Parathyroid adenoma (tissue), 2 donors: Measurements from ENCODE around the gene SECISBP2.

ENCODE experiments used
- H2AFZ ChIP-seq: fragments of 300-600 bp; sonication (generic); one replicate; pipeline ENCODE4 v1.7.0; 2017; ENCODE audit warnings: antibody characterized with exemption, mild to moderate bottlenecking
- H3K27ac ChIP-seq: fragments of 300-600 bp; sonication (generic); one replicate; pipeline ENCODE4 v1.7.0; 2017
- H3K27me3 ChIP-seq: fragments of 300-600 bp; sonication (generic); one replicate; pipeline ENCODE4 v1.7.0; 2017; ENCODE audit warnings: low read length; ENCODE audit not compliant: control insufficient read depth, insufficient read depth
- H3K36me3 ChIP-seq: fragments of 300-600 bp; sonication (generic); one replicate; pipeline ENCODE4 v1.7.0; 2017; ENCODE audit warnings: low read length; ENCODE audit not compliant: control insufficient read depth, insufficient read depth
- H3K4me1 ChIP-seq: fragments of 300-600 bp; sonication (generic); one replicate; pipeline ENCODE4 v1.7.0; 2017; ENCODE audit warnings: control low read depth
- H3K4me2 ChIP-seq: fragments of 300-600 bp; sonication (generic); one replicate; pipeline ENCODE4 v1.7.0; 2017; ENCODE audit warnings: low read length
- H3K4me3 ChIP-seq: fragments of 300-600 bp; sonication (generic); one replicate; pipeline ENCODE4 v1.7.0; 2017; ENCODE audit warnings: low read depth, low read length
- H3K79me2 ChIP-seq: fragments of 300-600 bp; sonication (generic); one replicate; pipeline ENCODE4 v1.7.0; 2017; ENCODE audit warnings: control low read depth
- H3K9ac ChIP-seq: fragments of 300-600 bp; sonication (generic); one replicate; pipeline ENCODE4 v1.7.0; 2017; ENCODE audit warnings: mild to moderate bottlenecking
- H3K9me3 ChIP-seq: fragments of 300-600 bp; sonication (generic); one replicate; pipeline ENCODE4 v1.7.0; 2017; ENCODE audit warnings: low read length; ENCODE audit not compliant: control insufficient read depth
- CTCF ChIP-seq: fragments of 300-600 bp; sonication (generic); IDR thresholded peaks from one replicate; pipeline ENCODE4 v1.7.0; 2017; ENCODE audit warnings: antibody characterized with exemption, mild to moderate bottlenecking
- donor health status: primary hyperparathyroidism.

SECISBP2 gene

GRCh38 chr9:89362647-89363310 is 44.5 kb downstream of the SECISBP2 start:
- no peak for TF ChIP-seq CTCF
- Histone ChIP-seq H3K27ac (no peak overlapping the region), H2AFZ (no peak overlapping the region), H3K9me3 (no peaks in the 10 kb centered on the region), H3K36me3 (no peaks in the 10 kb centered on the region), H3K27me3 (no peaks in the 10 kb centered on the region), H3K79me2 (no peaks in the 10 kb centered on the region), H3K4me2 (no peak overlapping the region), H3K4me1 (no peaks in the 10 kb centered on the region), H3K4me3 (no peak overlapping the region), H3K9ac (no peak overlapping the region)

GRCh38 chr9:89363311-89363670 is 45.0 kb downstream of the SECISBP2 start:
- H3K4me1 ChIP-seq = no peaks in the 10 kb centered on the region
- no peak overlapping the region for H3K4me2 ChIP-seq
- H3K27me3 ChIP-seq = no peaks in the 10 kb centered on the region
- no peaks in the 10 kb centered on the region for H3K9me3 ChIP-seq
- H3K79me2 ChIP-seq = no peaks in the 10 kb centered on the region
- H3K9ac ChIP-seq = no peak overlapping the region
- no peaks in the 10 kb centered on the region for H3K36me3 ChIP-seq
- no peak overlapping the region for H3K27ac ChIP-seq
- no peak for TF ChIP-seq CTCF
- H3K4me3 ChIP-seq = no peak overlapping the region
- H2AFZ ChIP-seq = no peak overlapping the region

GRCh38 chr9:89363921-89364665 is 45.8 kb downstream of the SECISBP2 start:
- TF ChIP-seq CTCF = no peak
- Histone ChIP-seq H3K27ac (no peak overlapping the region), H3K4me2 (no peak overlapping the region)

GRCh38 chr9:89364666-89365531 is 46.6 kb downstream of the SECISBP2 start:
- no peak overlapping the region for H3K27ac ChIP-seq
- H3K4me3 ChIP-seq = no peak overlapping the region
- no peaks in the 10 kb centered on the region for H3K27me3 ChIP-seq
- no peaks in the 10 kb centered on the region for H3K4me1 ChIP-seq
- no peaks in the 10 kb centered on the region for H3K9me3 ChIP-seq
- no peak overlapping the region for H3K9ac ChIP-seq
- no peaks in the 10 kb centered on the region for H3K79me2 ChIP-seq
- H3K4me2 ChIP-seq = no peak overlapping the region
- H2AFZ ChIP-seq = no peak overlapping the region
- TF ChIP-seq CTCF = no peak
- no peaks in the 10 kb centered on the region for H3K36me3 ChIP-seq

More at GRCh38 chr9:89363921-89364665, 45.8 kb downstream of the SECISBP2 start:
- Histone ChIP-seq H3K79me2 (no peaks in the 10 kb centered on the region), H3K36me3 (no peaks in the 10 kb centered on the region), H3K9me3 (no peaks in the 10 kb centered on the region), H3K4me1 (no peaks in the 10 kb centered on the region), H3K9ac (no peak overlapping the region), H3K27me3 (no peaks in the 10 kb centered on the region), H3K4me3 (no peak overlapping the region), H2AFZ (no peak overlapping the region)
